PC-9 (cell line): ENCODE measurements around the gene GATA3. TPM values are rescaled to one million over a fixed set of nuclear protein-coding genes. Genes with fewer than 3 reads are reported as not detected.

ENCODE experiments used
- BruUV-seq: library from RNA; stranded (reverse); fragments of 400-500 nt; replicated peaks from 2 replicates; lab custom pipeline; 2021; lab: Mats Ljungman, UMichigan
- CTCF ChIA-PET: fragments of 300-600 bp; sonication (Branson Sonifier 250); formaldehyde crosslinking; loops from one replicate; lab custom pipeline; 2022; ENCODE audit warnings: antibody characterized with exemption; lab: Charles Lee
- POLR2A ChIA-PET: fragments of 300-600 bp; sonication (Branson Sonifier 250); formaldehyde crosslinking; loops from one replicate; lab custom pipeline; 2022; ENCODE audit warnings: antibody characterized with exemption; ENCODE audit not compliant: unreplicated experiment; lab: Charles Lee
- DNase-seq, 2 experiments: peaks; one replicate each; pipeline versions ENCODE4 v3.0.0 to v3.0.0-alpha.2; 2015 to 2022; ENCODE audit warnings: mixed read lengths in 1 of 2
- H2AFZ ChIP-seq: fragments of 200-600 bp; sonication (generic); 2 replicates; pipeline ENCODE4 v1.8.1; 2017; ENCODE audit warnings: antibody characterized with exemption
- H3F3A ChIP-seq: fragments of 200-600 bp; sonication (generic); 2 replicates; pipeline ENCODE4 v1.8.1; 2017; ENCODE audit warnings: antibody characterized with exemption, mild to moderate bottlenecking, low read depth; ENCODE audit not compliant: insufficient read depth
- H3K27ac ChIP-seq: fragments of 200-600 bp; sonication (generic); 2 replicates; pipeline ENCODE4 v1.6.1; 2016; ENCODE audit warnings: mixed run types
- H3K27me3 ChIP-seq: fragments of 200-600 bp; sonication (generic); 2 replicates; pipeline ENCODE4 v1.6.1; 2016; ENCODE audit warnings: low read depth, mixed run types; ENCODE audit not compliant: insufficient read depth
- H3K36me3 ChIP-seq: fragments of 200-600 bp; sonication (generic); 2 replicates; pipeline ENCODE4 v1.6.1; 2016; ENCODE audit warnings: low read depth, mixed run types
- H3K4me1 ChIP-seq: fragments of 200-600 bp; sonication (generic); replicated peaks from 2 replicates; pipeline ENCODE4 v1.6.1; 2016; ENCODE audit warnings: mixed run types; ENCODE audit not compliant: insufficient read depth
- H3K4me2 ChIP-seq: fragments of 200-600 bp; sonication (generic); 2 replicates; pipeline ENCODE4 v1.6.1; 2017; ENCODE audit warnings: mixed run types
- H3K4me3 ChIP-seq: fragments of 200-600 bp; sonication (generic); 2 replicates; pipeline ENCODE4 v1.6.1; 2016; ENCODE audit warnings: mixed run types
- H3K79me2 ChIP-seq: fragments of 200-600 bp; sonication (generic); 2 replicates; pipeline ENCODE4 v1.6.1; 2017; ENCODE audit warnings: low read depth, mixed run types
- H3K9me2 ChIP-seq: fragments of 200-600 bp; sonication (generic); 2 replicates; pipeline ENCODE4 v1.8.1; 2017; ENCODE audit warnings: mild to moderate bottlenecking; ENCODE audit not compliant: insufficient read depth
- H3K9me3 ChIP-seq: fragments of 200-600 bp; sonication (generic); 2 replicates; pipeline ENCODE4 v1.8.1; 2016; ENCODE audit warnings: low read depth; ENCODE audit not compliant: insufficient read depth
- H4K20me1 ChIP-seq: fragments of 200-600 bp; sonication (generic); 2 replicates; pipeline ENCODE4 v1.8.1; 2017; ENCODE audit not compliant: insufficient read depth
- EZH2 ChIP-seq: fragments of 200-600 bp; sonication (generic); IDR thresholded peaks from 2 replicates; pipeline ENCODE4 v1.8.0; 2017; ENCODE audit warnings: antibody characterized with exemption, low read depth
- intact Hi-C: fragments of 100-400 bp; cut with micrococcal nuclease; formaldehyde crosslinking; loops from one replicate; pipeline ENCODE4 v1.10.0; 2022; ENCODE audit not compliant: unreplicated experiment
- total RNA-seq: library from RNA; stranded (reverse); gene quantifications from 2 replicates; pipeline ENCODE4 v1.2.3, GENCODE V29; 2021
- TF ChIP-seq, protein P1 (sequence below): fragments of 200-600 bp; sonication (generic); conservative IDR thresholded peaks from 2 replicates; pipeline ENCODE4 v1.6.1; 2017; ENCODE audit warnings: mixed run types, antibody characterized with exemption, mild to moderate bottlenecking, moderate library complexity

Gene GATA3
- total RNA-seq, 1 experiment from 2014 or later = 43.6 TPM

DNA sequence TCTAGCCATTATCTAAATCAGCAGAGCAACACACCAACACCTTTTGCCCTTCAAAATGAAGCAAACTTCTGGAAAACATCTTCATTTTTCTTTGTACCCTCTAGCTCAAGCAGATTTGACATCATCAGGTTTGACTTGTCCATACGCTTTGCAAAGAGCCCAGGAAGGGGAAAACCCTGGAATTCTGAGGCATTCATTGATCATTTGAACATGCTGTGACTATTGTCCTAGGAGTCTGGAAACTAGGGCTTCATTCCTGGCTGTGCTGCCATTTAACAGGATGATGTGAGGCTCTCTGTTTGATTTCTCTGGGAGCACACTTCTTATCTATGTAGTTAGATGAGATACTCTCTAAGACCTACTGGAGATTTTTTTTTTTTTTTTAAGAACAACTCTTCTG, 23.5 kb downstream of the GATA3 start:
- no TSS peak for BruUV-seq
- Histone ChIP-seq H3K9me3 (no peaks in the 10 kb centered on the region), H3K4me3 (no peak overlapping the region), H3K4me2 (no peak overlapping the region), H3K36me3 (no peaks in the 10 kb centered on the region; the same call in 1 of the 2 replicates), H2AFZ (no peak overlapping the region), H3K79me2 (no peaks in the 10 kb centered on the region), H3K27ac (no peak overlapping the region), H4K20me1 (no peaks in the 10 kb centered on the region), H3K9me2 (no peaks in the 10 kb centered on the region), H3F3A (peaks cover 12% of the 10 kb centered on the region; the same call in 1 of the 2 replicates), H3K27me3 (no peaks in the 10 kb centered on the region), H3K4me1 (0 out of 2 replicates have a peak, but pooled peaks cover 3% of the 10 kb centered on the region)
- CTCF ChIA-PET = no interaction called here
- intact Hi-C loops = no loop called here
- TF ChIP-seq, protein P1, sequence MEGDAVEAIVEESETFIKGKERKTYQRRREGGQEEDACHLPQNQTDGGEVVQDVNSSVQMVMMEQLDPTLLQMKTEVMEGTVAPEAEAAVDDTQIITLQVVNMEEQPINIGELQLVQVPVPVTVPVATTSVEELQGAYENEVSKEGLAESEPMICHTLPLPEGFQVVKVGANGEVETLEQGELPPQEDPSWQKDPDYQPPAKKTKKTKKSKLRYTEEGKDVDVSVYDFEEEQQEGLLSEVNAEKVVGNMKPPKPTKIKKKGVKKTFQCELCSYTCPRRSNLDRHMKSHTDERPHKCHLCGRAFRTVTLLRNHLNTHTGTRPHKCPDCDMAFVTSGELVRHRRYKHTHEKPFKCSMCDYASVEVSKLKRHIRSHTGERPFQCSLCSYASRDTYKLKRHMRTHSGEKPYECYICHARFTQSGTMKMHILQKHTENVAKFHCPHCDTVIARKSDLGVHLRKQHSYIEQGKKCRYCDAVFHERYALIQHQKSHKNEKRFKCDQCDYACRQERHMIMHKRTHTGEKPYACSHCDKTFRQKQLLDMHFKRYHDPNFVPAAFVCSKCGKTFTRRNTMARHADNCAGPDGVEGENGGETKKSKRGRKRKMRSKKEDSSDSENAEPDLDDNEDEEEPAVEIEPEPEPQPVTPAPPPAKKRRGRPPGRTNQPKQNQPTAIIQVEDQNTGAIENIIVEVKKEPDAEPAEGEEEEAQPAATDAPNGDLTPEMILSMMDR = no peak
- DNase-seq = no peak
- POLR2A ChIA-PET = no interaction called here

DNA sequence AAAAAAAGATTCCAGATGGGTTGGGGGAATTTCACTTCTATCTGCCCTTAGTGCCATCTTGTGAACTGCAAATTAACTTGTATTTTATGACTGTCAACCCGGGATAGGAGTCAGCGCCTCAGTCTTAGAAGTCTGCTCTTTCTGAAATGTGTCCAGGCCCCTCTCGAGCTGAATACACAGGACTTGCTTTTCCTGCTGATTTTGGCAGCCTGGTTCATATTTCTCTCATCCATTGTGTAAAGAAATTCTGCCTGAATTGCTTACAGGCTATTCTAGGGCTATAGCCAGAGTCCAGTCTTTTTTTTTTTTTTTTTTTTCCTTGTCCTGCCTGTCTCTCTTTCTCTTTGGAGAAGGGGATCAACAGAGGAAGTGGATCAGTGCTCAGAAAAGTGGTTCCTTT, 24.6 kb downstream of the GATA3 start:
- no peak for TF ChIP-seq EZH2
- TF ChIP-seq, protein P1 = no peak
- Histone ChIP-seq H3K36me3 (no peaks in the 10 kb centered on the region; the same call in 1 of the 2 replicates), H3K4me1 (0 out of 2 replicates have a peak, but pooled peaks cover 3% of the 10 kb centered on the region), H3K4me2 (no peak overlapping the region), H3F3A (peaks cover 9% of the 10 kb centered on the region; the same call in 1 of the 2 replicates), H3K27me3 (no peaks in the 10 kb centered on the region), H2AFZ (no peak overlapping the region), H3K9me3 (no peaks in the 10 kb centered on the region), H3K4me3 (no peak overlapping the region), H4K20me1 (no peaks in the 10 kb centered on the region), H3K27ac (no peak overlapping the region), H3K9me2 (no peaks in the 10 kb centered on the region), H3K79me2 (no peaks in the 10 kb centered on the region)
- POLR2A ChIA-PET = interaction anchor here (0.6 kb wide), 1 partner anchor 1673 kb away, joined by 5 read pairs; no protein-coding TSS in a partner anchor
- DNase-seq = no peak
- BruUV-seq = no TSS peak
- intact Hi-C loops = no loop called here
- CTCF ChIA-PET = no interaction called here

DNA sequence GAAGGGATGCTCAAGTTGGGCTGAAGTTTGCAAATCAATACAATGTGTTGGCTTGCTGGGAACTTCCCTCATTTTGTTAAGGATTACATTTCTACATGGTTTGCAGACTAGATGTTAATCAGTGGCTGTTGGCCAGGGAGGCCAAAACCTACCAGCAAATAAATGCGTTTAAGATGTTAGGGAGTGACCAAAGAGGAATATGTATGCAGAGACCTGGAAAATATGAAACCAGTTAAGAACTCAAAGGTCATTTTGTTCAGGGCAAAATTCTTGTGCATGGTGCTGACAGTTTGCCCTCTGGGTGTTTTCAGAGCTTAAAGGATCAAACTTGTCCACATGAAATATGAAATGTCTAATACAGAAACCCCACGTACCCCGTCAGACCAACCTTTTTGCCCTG, 30.3 kb downstream of the GATA3 start:
- Histone ChIP-seq H3K4me3 (no peak overlapping the region), H3K9me2 (no peaks in the 10 kb centered on the region), H3F3A (no peaks in the 10 kb centered on the region), H3K4me1 (no peaks in the 10 kb centered on the region), H3K4me2 (no peak overlapping the region), H4K20me1 (no peaks in the 10 kb centered on the region), H3K79me2 (no peaks in the 10 kb centered on the region), H3K27me3 (no peaks in the 10 kb centered on the region), H3K27ac (no peak overlapping the region), H3K36me3 (no peaks in the 10 kb centered on the region), H2AFZ (no peak overlapping the region), H3K9me3 (no peaks in the 10 kb centered on the region)
- TF ChIP-seq, protein P1 = no peak
- TF ChIP-seq EZH2 = no peak
- intact Hi-C loops = no loop called here
- DNase-seq = peak in 1 of 2 experiments; percentile 47
- CTCF ChIA-PET = no interaction called here
- BruUV-seq = no TSS peak
- POLR2A ChIA-PET = no interaction called here
